HFFc6 (cell line): ENCODE data around the gene CDC42BPA. TPM values are rescaled to one million over a fixed set of nuclear protein-coding genes. Genes with fewer than 3 reads are reported as not detected.
"Not testable (repeated sequence)": the region's sequence is repeated elsewhere in the genome, so short reads cannot be mapped to it uniquely, and the experiment has no call there.

Experiments used
- DNase-seq: peaks from one replicate; pipeline ENCODE4 v3.0.0-alpha.2; 2018
- H3K27ac Mint-ChIP-seq: 2 replicates; pipeline ENCODE4 v1.8.0; 2020; ENCODE audit warnings: mild to moderate bottlenecking, mixed read lengths
- H3K27me3 Mint-ChIP-seq: 2 replicates; pipeline ENCODE4 v1.8.0; 2021; ENCODE audit warnings: mild to moderate bottlenecking, moderate library complexity, mixed read lengths; ENCODE audit not compliant: insufficient read depth
- H3K36me3 Mint-ChIP-seq: 2 replicates; pipeline ENCODE4 v1.8.0; 2021; ENCODE audit warnings: low read depth, mixed read lengths
- H3K4me1 Mint-ChIP-seq: 2 replicates; pipeline ENCODE4 v1.8.0; 2020; ENCODE audit warnings: low read depth, mixed read lengths
- H3K4me3 Mint-ChIP-seq: 2 replicates; pipeline ENCODE4 v1.8.0; 2020; ENCODE audit warnings: mild to moderate bottlenecking, moderate library complexity, mixed read lengths
- H3K9me3 Mint-ChIP-seq: 2 replicates; pipeline ENCODE4 v1.8.0; 2020; ENCODE audit warnings: mild to moderate bottlenecking, mixed read lengths
- CTCF ChIP-seq: fragments of 200-600 bp; sonication (generic); IDR thresholded peaks from 2 replicates; pipeline ENCODE4 v1.5.0; 2021; ENCODE audit warnings: antibody characterized with exemption, mild to moderate bottlenecking
- total RNA-seq, 6 experiments: library from RNA; stranded (reverse); fragmentation: NEBNext Ultra II Directional; extraction: Animal tissue kit (Norgen Biotek cat#: 25700); gene quantifications; 2 replicates in 1 of 6; 3 replicates in 5 of 6; pipeline ENCODE4 v1.2.3, GENCODE V29; 2021

The CDC42BPA gene
- total RNA-seq, 6 experiments from 2014 or later: 32.8 to 37.8 (median 35.8) TPM

GRCh38 chr1:227280836-227281235 lies 37.5 kb downstream of the CDC42BPA start:
- no peak for DNase-seq
- H3K9me3 Mint-ChIP-seq: peaks cover 12% of the 10 kb centered on the region
- H3K4me3 Mint-ChIP-seq: no peak overlapping the region
- no peaks in the 10 kb centered on the region for H3K27me3 Mint-ChIP-seq
- no peak for TF ChIP-seq CTCF
- H3K36me3 Mint-ChIP-seq: peaks cover 17% of the 10 kb centered on the region
- H3K27ac Mint-ChIP-seq: no peak overlapping the region
- H3K4me1 Mint-ChIP-seq: peaks cover 7% of the 10 kb centered on the region; the same call in 1 of the 2 replicates

GRCh38 chr1:227276156-227276693 lies 42.1 kb downstream of the CDC42BPA start:
- not testable (repeated sequence) for DNase-seq, H3K4me3 Mint-ChIP-seq, H3K27me3 Mint-ChIP-seq, H3K9me3 Mint-ChIP-seq, H3K27ac Mint-ChIP-seq
- H3K36me3 Mint-ChIP-seq: peaks cover 15% of the 10 kb centered on the region
- peaks cover 10% of the 10 kb centered on the region for H3K4me1 Mint-ChIP-seq

GRCh38 chr1:227273557-227273956 lies 44.7 kb downstream of the CDC42BPA start:
- no peaks in the 10 kb centered on the region for H3K27me3 Mint-ChIP-seq
- no peak for DNase-seq
- no peak for TF ChIP-seq CTCF
- H3K27ac Mint-ChIP-seq: no peak overlapping the region
- H3K9me3 Mint-ChIP-seq: peaks cover 5% of the 10 kb centered on the region
- peaks cover 11% of the 10 kb centered on the region for H3K36me3 Mint-ChIP-seq
- H3K4me3 Mint-ChIP-seq: no peak overlapping the region
- peaks cover 15% of the 10 kb centered on the region for H3K4me1 Mint-ChIP-seq

- no peak for DNase-seq
- Mint-ChIP-seq H3K27ac (no peak overlapping the region), H3K4me3 (no peak overlapping the region), H3K4me1 (peaks cover 18% of the 10 kb centered on the region), H3K36me3 (peaks cover 11% of the 10 kb centered on the region), H3K9me3 (peaks cover 5% of the 10 kb centered on the region), H3K27me3 (no peaks in the 10 kb centered on the region)
- TF ChIP-seq CTCF: no peak
These were observed 45.9 kb downstream of the CDC42BPA start for GRCh38 chr1:227272428-227272827.

GRCh38 chr1:227270554-227270953 lies 47.7 kb downstream of the CDC42BPA start:
- peaks cover 5% of the 10 kb centered on the region for H3K9me3 Mint-ChIP-seq
- H3K4me3 Mint-ChIP-seq: no peak overlapping the region
- H3K4me1 Mint-ChIP-seq: peaks cover 25% of the 10 kb centered on the region
- H3K27ac Mint-ChIP-seq: no peak overlapping the region
- TF ChIP-seq CTCF: no peak
- no peak for DNase-seq
- H3K27me3 Mint-ChIP-seq: no peaks in the 10 kb centered on the region
- H3K36me3 Mint-ChIP-seq: peaks cover 11% of the 10 kb centered on the region

- Mint-ChIP-seq H3K27ac (no peak overlapping the region), H3K4me3 (no peak overlapping the region), H3K27me3 (no peaks in the 10 kb centered on the region), H3K36me3 (peaks cover 4% of the 10 kb centered on the region), H3K9me3 (no peaks in the 10 kb centered on the region), H3K4me1 (peaks cover 25% of the 10 kb centered on the region)
- no peak for TF ChIP-seq CTCF
- DNase-seq: no peak
These were observed 49.3 kb downstream of the CDC42BPA start for GRCh38 chr1:227268943-227269342.
